ENCODE results near the gene PEX5.

DNA sequence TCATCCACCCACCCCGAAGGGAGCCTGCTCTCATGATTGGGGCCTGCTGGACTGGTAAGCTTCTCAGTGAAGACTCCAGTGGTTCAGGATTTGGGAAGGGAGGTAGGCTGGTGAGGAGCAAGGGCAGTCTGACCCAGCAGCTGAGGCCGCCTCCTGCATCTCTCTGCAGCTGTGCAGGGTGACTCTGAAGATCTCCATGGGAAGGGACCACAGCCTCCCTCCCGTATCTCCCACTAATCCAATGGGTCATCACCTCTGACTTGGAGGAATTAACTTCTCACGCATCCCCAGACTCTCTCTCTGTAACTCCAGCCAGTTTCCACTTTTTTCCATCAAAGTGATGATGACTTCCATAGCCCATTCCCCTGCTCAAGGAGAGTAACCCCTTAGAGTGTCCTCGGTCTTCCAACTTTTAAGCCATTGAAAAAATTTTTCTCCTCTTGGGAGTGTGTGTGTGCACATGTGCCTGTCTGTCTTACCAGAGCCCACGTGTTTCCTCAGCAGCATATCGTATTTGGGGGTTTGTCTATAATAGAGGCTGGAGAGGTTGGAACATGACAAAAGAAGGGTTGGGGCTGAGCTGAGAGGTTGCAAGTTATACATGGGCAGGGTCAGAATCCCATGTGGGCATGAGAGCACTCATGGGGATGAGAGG lies 48.0 kb upstream of the PEX5 start:
- TF ChIP-seq POLR2A (IDR thresholded peaks at IDR 0.05): no peak
- no peak for TF ChIP-seq CTCF (IDR thresholded peaks at IDR 0.05)

All from heart left ventricle (tissue), 13 donors.